Effector memory CD8-positive, alpha-beta T cell (primary cell): Measurements from ENCODE around the gene N4BP2L2.
A peak's percentile ranks its signal among the peaks of the same experiment; 100 is the strongest.
"Not testable (repeated sequence)": the region's sequence is repeated elsewhere in the genome, so short reads cannot be mapped to it uniquely, and the experiment has no call there.

Experiments
- ATAC-seq: fragments of 150-1000 bp; cut with Tn5 transposase; replicated peaks from 2 replicates; pipeline ENCODE4 v1.10.0; 2021; ENCODE audit warnings: mild to moderate bottlenecking, moderate library complexity
- DNase-seq, 3 experiments: peaks; one replicate each; pipeline ENCODE4 v3.0.0; 2021
- H3K27ac Mint-ChIP-seq, 2 donors: one replicate each; pipeline ENCODE4 v1.8.0; 2022; ENCODE audit warnings: mild to moderate bottlenecking in 2 of 2, mixed read lengths in 2 of 2, moderate library complexity in 2 of 2
- H3K27me3 Mint-ChIP-seq, 2 donors: one replicate each; pipeline ENCODE4 v1.8.0; 2022; ENCODE audit warnings: mixed read lengths in 2 of 2
- H3K36me3 Mint-ChIP-seq: one replicate; pipeline ENCODE4 v1.8.0; 2022; ENCODE audit warnings: mild to moderate bottlenecking, moderate library complexity, mixed read lengths; ENCODE audit not compliant: insufficient read depth
- H3K4me1 Mint-ChIP-seq, 2 donors: one replicate each; pipeline ENCODE4 v1.8.0; 2022; ENCODE audit warnings: low read depth in 2 of 2, mixed read lengths in 2 of 2
- H3K4me3 Mint-ChIP-seq, 2 donors: one replicate each; pipeline ENCODE4 v1.8.0; 2022; ENCODE audit warnings: mild to moderate bottlenecking in 2 of 2, mixed read lengths in 2 of 2, moderate library complexity in 2 of 2
- H3K9me3 Mint-ChIP-seq, 2 donors: one replicate each; pipeline ENCODE4 v1.8.0; 2022; ENCODE audit warnings: mixed read lengths in 2 of 2
- total RNA-seq, 9 experiments: gene quantifications; one replicate each; lab custom pipeline; 2026; lab: John Stamatoyannopoulos, UW

Gene N4BP2L2
- 139 to 542 (median 257) reads per million in 9 experiments for total RNA-seq

DNA sequence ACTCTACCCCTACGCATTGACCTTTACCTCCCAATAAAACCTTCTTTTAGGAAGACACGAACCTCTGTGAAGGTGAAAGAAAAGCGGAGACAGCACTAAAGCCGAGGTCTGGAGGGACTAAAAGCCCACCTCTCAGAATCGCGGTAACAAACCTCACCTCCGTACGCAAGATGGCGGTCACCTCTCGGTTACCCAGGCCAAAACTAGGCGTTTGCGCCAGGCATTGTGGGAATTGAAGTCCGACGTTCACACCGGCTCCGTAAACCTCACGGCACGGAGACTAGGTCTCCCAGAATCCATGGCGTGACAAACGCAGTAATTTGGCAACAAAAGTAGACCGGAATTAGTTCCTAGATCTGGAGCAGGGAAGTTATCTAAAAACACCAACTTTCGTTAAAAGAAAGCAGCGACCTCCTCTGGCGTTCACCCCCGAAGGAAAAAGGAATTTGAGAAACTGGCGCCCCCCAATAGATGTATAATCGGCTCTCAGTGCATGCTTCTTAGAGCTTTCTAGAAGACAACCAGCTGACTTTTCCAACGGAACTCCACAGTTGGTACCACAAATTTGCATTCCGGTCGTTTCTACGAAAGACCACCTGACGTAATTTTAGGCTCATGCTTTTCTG, at the start of gene N4BP2L2:
Gene N4BP2L2 (minus strand): TSS at position 175 of the 626 bp plus-strand sequence. CDS start 1,768 bp downstream, outside the sequence.
- Mint-ChIP-seq H3K27me3 (peaks cover 8 to 9% of the 10 kb centered on the region in 2 donors), H3K4me1 (peaks cover 26 to 43% of the 10 kb centered on the region in 2 donors), H3K4me3 (peak within 1 kb of the TSS; percentile 97 to 99), H3K36me3 (peaks cover 43% of the 10 kb centered on the region), H3K9me3 (no peaks in the 10 kb centered on the region), H3K27ac (peak within 1 kb of the TSS; percentile 100)
- ATAC-seq (peak; percentile 94), DNase-seq (peak; percentile 85 to 90 (median 87))

DNA sequence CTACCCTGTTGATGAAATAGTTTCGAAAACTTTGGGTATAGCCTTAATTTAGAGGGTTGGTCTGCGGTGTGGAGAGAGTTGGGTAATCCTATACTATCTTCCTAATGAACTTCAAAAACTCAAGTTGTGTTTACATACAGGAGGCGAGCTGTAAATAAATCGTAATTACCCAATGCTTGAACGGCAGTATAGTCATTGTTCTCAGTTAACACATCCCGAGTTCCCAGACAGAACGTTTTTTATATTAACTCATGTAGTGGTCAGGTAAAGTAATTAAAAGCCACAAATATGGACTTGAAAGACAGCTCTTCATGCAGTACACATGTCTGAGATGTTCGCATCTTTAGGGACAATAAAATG, 49.2 kb upstream of the N4BP2L2 start:
- ATAC-seq, result no peak
- peaks cover 39 to 44% of the 10 kb centered on the region in 2 donors for H3K4me1 Mint-ChIP-seq
- no peaks in the 10 kb centered on the region for H3K9me3 Mint-ChIP-seq
- peak overlapping the region; percentile 93 to 96 for H3K27ac Mint-ChIP-seq
- H3K4me3 Mint-ChIP-seq, result peak overlapping the region; percentile 94 to 96
- DNase-seq, result no peak
- H3K27me3 Mint-ChIP-seq, result no peaks in the 10 kb centered on the region
- H3K36me3 Mint-ChIP-seq, result peaks cover 19% of the 10 kb centered on the region

GRCh38 chr13:32587011-32587810, 48.6 kb upstream of the N4BP2L2 start:
- H3K4me3 Mint-ChIP-seq, result peak overlapping the region; percentile 94 to 96
- H3K9me3 Mint-ChIP-seq, result no peaks in the 10 kb centered on the region
- H3K27ac Mint-ChIP-seq, result peak overlapping the region; percentile 93 to 96
- ATAC-seq (peak; percentile 28), DNase-seq (peak; percentile 36 to 48 (median 44))
- no peaks in the 10 kb centered on the region for H3K27me3 Mint-ChIP-seq
- peaks cover 19% of the 10 kb centered on the region for H3K36me3 Mint-ChIP-seq
- H3K4me1 Mint-ChIP-seq, result peaks cover 34 to 38% of the 10 kb centered on the region in 2 donors

DNA sequence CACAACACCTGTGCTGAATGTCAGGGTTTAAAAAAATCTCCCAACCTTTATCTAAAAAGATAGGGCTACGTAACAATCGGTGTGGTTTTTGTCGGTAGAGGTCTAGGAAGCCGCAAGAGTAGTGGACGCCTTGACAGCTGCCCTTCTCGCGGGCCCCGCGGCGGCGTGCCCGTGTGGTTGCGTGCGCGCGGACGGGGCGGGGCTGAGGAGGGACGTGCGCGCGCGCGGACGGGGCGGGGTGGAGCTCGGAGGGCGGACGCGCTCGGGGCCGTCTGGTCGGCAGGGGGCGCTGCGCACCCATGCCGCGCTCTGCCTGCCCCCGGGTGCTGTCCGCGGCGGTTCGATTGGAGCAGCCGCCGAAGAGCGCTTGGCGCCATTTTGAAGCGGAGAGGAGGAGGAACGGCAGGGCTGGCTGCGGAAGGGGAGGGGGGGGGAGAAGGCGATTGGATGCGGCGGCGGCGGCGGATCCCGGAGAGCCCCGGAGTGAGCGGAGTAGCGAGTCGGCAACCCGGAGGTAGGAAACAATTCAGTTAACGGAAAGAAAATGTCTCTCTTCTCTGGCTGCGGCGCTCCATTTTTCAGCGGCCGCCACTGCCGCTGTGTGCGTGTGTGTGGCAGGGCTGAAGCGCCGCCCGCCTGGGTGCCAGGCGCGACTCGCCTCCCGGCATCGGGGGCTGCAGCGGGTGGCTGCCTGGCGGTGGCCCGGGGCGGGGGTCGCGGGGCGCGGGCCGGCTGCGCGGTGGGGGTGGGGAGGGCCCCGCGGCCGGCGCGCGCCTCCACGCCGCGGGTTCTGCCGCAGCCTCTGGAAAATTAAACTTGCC, 47.7 kb upstream of the N4BP2L2 start, which contains the start of gene PDS5B:
Gene PDS5B (plus strand): TSS at position 373 of the 821 bp plus-strand sequence. CDS start 62,321 bp downstream, outside the sequence.
- H3K27me3 Mint-ChIP-seq, result no peaks in the 10 kb centered on the region

DNA sequence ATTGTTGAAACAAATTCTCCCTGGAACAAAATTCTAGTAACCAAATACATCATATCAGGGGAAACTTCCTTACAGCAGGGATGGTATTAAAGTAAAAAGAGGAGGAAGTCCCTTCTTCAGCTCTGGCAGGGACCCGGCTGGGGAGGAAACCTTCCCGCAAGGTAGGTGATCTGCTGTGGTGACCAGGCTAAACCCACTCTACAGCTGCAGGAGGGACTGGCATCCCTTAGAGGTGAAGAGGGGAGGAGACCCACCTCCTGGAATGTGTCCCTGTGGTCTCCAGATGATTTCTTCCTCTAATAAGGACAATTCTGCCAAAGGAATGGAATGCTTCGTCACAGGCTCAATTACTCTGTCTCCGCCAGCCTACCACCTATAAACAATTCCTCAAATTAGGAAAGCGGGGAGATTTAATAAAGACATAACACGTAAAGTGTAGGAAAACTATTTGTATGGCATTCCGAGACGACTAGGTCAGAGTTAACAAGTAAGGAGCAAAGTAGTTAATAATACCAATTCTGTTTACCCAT, 47.0 kb upstream of the N4BP2L2 start:
- Mint-ChIP-seq H3K4me1 (peaks cover 26 to 31% of the 10 kb centered on the region in 2 donors), H3K27me3 (no peaks in the 10 kb centered on the region), H3K9me3 (no peaks in the 10 kb centered on the region), H3K36me3 (peaks cover 19% of the 10 kb centered on the region), H3K4me3 (peak overlapping the region; percentile 80 to 81), H3K27ac (peak overlapping the region; percentile 68 to 73)
- ATAC-seq (no peak), DNase-seq (no peak)

More for the DNA sequence above, 47.7 kb upstream of the N4BP2L2 start, which contains the start of gene PDS5B:
- peaks cover 19% of the 10 kb centered on the region for H3K36me3 Mint-ChIP-seq
- peak; percentile 91 to 97 (median 92) for DNase-seq
- ATAC-seq, result peak; percentile 86
- H3K27ac Mint-ChIP-seq, result peak within 1 kb of the TSS; percentile 93 to 96
- H3K9me3 Mint-ChIP-seq, result no peaks in the 10 kb centered on the region
- peak within 1 kb of the TSS; percentile 94 to 96 for H3K4me3 Mint-ChIP-seq
- H3K4me1 Mint-ChIP-seq, result peaks cover 27 to 33% of the 10 kb centered on the region in 2 donors

- ATAC-seq (no peak), DNase-seq (no peak)
- no peaks in the 10 kb centered on the region for H3K9me3 Mint-ChIP-seq
- no peak overlapping the region for H3K4me3 Mint-ChIP-seq
- H3K27me3 Mint-ChIP-seq, result no peaks in the 10 kb centered on the region
- no peak overlapping the region for H3K27ac Mint-ChIP-seq
- peaks cover 19% of the 10 kb centered on the region for H3K36me3 Mint-ChIP-seq
- H3K4me1 Mint-ChIP-seq, result peaks cover 6 to 10% of the 10 kb centered on the region in 2 donors
These were observed 44.4 kb upstream of the N4BP2L2 start for GRCh38 chr13:32582991-32583390.

DNA sequence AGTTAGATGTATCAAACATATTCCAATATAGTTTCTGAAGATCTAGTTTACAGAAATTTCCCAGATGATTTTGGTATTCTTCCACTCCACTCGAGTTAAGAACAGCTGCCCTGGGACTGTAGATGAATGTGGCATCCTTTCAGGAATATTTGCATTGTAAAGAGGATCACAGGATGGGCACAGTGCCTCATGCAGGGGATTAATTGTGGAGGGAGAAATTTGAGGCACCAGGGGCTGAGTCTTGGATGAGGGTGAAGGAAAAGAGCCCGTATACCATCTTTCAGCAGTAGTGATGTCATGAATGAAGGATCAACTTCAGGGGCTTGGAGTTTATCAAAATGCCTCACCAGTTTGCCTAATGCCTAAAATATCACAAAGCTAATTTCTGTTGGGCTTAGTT, 43.7 kb upstream of the N4BP2L2 start:
- H3K36me3 Mint-ChIP-seq, result peaks cover 15% of the 10 kb centered on the region
- peaks cover 0 to 6% of the 10 kb centered on the region in 2 donors for H3K4me1 Mint-ChIP-seq
- no peak overlapping the region for H3K4me3 Mint-ChIP-seq
- no peak for ATAC-seq
- no peak for DNase-seq
- H3K27ac Mint-ChIP-seq, result no peak overlapping the region
- no peaks in the 10 kb centered on the region for H3K27me3 Mint-ChIP-seq
- peaks cover 0 to 2% of the 10 kb centered on the region in 2 donors for H3K9me3 Mint-ChIP-seq

DNA sequence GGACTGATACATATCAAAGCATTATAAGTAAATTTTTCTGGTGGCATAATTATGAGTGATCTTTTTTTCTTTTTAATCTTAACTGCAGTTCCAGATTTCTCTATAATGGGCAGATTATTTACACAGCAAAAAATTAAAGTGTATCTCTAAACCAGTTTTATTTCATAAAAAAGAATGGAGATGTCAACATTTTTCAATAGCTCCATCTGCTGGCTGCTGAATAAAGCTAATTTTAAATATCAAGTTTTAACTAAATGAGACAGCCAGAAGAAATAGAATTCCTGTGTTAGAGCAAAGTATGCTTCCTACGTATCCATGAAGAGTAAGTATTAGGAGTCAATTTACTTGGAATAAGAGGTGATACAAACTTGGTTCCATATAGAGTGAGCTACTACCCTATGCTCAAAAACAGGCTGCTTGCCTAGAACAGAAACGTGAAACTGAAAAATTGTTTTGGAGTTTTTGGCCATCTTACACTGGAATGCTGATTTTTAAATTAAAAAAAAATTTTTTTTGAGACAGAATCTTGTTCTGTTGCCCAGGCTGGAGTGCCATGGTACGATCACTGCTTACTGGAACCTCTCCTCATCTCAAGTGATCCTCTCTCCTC, 42.7 kb upstream of the N4BP2L2 start:
- H3K4me1 Mint-ChIP-seq, result peaks cover 0 to 6% of the 10 kb centered on the region in 2 donors

DNA sequence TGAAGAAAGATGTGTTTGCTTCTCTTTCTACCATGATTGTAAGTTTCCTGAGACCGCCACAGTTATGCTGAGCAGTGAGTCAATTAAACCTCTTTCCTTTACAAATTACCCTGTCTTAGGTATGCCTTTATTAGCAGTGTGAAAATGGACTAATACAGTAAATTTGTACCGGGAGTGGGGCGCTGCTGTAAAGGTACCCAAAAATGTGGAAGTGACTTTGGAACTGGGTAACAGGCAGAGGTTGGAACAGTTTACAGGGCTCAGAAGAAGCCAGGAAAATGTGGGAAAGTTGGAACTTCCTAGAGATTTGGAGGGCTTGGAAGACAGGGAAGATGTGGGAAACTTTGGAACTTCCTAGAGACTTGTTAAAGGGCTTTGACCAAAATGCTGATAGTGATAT, 38.4 kb upstream of the N4BP2L2 start:
- ATAC-seq (no peak), DNase-seq (no peak)
- H3K9me3 Mint-ChIP-seq, result peaks cover 0 to 5% of the 10 kb centered on the region in 2 donors
- H3K27me3 Mint-ChIP-seq, result no peaks in the 10 kb centered on the region
- no peaks in the 10 kb centered on the region for H3K36me3 Mint-ChIP-seq
- H3K27ac Mint-ChIP-seq, result no peak overlapping the region
- no peak overlapping the region for H3K4me3 Mint-ChIP-seq
- no peaks in the 10 kb centered on the region for H3K4me1 Mint-ChIP-seq

More for the DNA sequence above, 42.7 kb upstream of the N4BP2L2 start:
- Mint-ChIP-seq H3K27me3 (no peaks in the 10 kb centered on the region), H3K27ac (no peak overlapping the region), H3K4me3 (no peak overlapping the region), H3K36me3 (peaks cover 10% of the 10 kb centered on the region), H3K9me3 (peaks cover 0 to 5% of the 10 kb centered on the region in 2 donors)
- no peak for DNase-seq
- no peak for ATAC-seq

- not testable (repeated sequence) for ATAC-seq, H3K4me1 Mint-ChIP-seq, H3K36me3 Mint-ChIP-seq
These were observed 37.1 kb upstream of the N4BP2L2 start for GRCh38 chr13:32575687-32576086.

DNA sequence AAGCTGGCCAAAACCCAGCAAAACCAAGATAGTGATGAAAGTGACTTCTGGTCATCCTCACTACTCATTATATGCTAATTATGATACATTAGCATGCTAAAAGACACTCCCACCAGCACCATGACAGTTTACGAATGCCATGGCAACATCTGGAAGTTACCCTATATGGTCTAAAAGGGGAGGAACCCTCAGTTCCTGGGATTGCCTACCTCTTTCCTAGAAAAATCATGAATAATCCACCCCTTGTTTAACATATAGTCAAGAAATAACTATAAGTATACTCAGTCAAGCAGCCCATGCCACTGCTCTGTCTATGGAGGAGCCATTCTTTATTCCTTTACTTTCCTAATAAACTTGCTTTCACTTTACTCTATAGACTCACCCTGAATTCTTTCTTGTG, 22.2 kb upstream of the N4BP2L2 start:
- peaks cover 6 to 11% of the 10 kb centered on the region in 2 donors for H3K27me3 Mint-ChIP-seq
- not testable (repeated sequence) for H3K36me3 Mint-ChIP-seq, H3K9me3 Mint-ChIP-seq, DNase-seq, H3K4me3 Mint-ChIP-seq, ATAC-seq, H3K27ac Mint-ChIP-seq, H3K4me1 Mint-ChIP-seq

More at GRCh38 chr13:32575687-32576086, 37.1 kb upstream of the N4BP2L2 start:
- not testable (repeated sequence) for H3K9me3 Mint-ChIP-seq, H3K27me3 Mint-ChIP-seq, H3K27ac Mint-ChIP-seq, DNase-seq, H3K4me3 Mint-ChIP-seq

DNA sequence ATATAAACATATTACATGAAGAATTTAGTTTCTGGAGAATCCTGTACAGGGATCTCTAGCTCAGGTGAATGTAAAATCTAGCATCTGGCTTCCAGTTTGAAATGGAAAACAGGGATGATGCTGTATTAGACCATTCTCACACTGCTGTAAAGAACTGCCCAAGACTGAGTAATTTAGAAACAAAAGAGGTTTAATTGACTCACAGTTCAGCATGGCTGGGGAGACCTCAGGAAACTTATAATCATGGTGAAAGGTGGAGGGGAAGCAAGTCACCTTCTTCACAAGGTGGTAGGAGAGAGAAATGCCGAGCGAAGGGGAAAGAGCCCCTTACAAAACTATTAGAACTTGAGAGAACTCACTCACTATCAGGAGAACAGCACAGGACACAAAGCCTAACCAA, 17.0 kb upstream of the N4BP2L2 start:
- Mint-ChIP-seq H3K27me3 (peaks cover 1 to 10% of the 10 kb centered on the region in 2 donors), H3K9me3 (peaks cover 0 to 2% of the 10 kb centered on the region in 2 donors), H3K27ac (no peak overlapping the region), H3K4me1 (no peaks in the 10 kb centered on the region), H3K4me3 (no peak overlapping the region), H3K36me3 (no peaks in the 10 kb centered on the region)
- DNase-seq (no peak), ATAC-seq (no peak)
